ENCODE results near the gene KRTAP10-7. TPM values are rescaled to one million over a fixed set of nuclear protein-coding genes. Genes with fewer than 3 reads are reported as not detected.

The KRTAP10-7 gene
- total RNA-seq, 1 donor from 2014 or later = not detected

DNA sequence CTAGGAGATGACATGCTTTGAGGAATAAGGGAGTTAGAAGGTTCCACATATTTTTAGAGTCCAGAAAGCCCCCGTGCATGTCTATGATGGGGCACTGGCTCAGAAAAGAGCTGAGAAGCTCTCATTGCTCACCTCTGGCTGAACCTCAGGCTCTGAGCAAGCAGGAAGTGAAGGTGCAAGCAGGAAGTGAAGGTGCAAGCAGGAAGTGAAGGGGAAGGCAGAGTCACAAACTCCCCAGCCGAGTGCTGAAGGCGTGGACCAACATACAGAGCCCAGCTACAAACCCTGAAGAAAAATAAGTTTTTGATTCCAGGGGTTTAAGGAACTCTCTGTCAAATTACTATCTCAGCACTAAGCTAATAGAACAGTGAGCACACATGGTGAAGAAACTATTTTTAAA lies 18.5 kb downstream of the KRTAP10-7 start:
- H3K36me3 Mint-ChIP-seq (ENCODE audit: low read depth) = peaks cover 9% of the 10 kb centered on the region
- H3K27me3 Mint-ChIP-seq (ENCODE audit: low read depth) = peaks cover 8% of the 10 kb centered on the region
- peaks cover 20% of the 10 kb centered on the region for H3K9me3 Mint-ChIP-seq
- H3K27ac Mint-ChIP-seq (ENCODE audit: unreplicated experiment) = no peak overlapping the region
- no peak overlapping the region for H3K4me3 Mint-ChIP-seq
- DNase-seq (ENCODE audit: low read depth, low spot score) = no peak
- TF ChIP-seq, protein P1, sequence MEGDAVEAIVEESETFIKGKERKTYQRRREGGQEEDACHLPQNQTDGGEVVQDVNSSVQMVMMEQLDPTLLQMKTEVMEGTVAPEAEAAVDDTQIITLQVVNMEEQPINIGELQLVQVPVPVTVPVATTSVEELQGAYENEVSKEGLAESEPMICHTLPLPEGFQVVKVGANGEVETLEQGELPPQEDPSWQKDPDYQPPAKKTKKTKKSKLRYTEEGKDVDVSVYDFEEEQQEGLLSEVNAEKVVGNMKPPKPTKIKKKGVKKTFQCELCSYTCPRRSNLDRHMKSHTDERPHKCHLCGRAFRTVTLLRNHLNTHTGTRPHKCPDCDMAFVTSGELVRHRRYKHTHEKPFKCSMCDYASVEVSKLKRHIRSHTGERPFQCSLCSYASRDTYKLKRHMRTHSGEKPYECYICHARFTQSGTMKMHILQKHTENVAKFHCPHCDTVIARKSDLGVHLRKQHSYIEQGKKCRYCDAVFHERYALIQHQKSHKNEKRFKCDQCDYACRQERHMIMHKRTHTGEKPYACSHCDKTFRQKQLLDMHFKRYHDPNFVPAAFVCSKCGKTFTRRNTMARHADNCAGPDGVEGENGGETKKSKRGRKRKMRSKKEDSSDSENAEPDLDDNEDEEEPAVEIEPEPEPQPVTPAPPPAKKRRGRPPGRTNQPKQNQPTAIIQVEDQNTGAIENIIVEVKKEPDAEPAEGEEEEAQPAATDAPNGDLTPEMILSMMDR (conservative IDR thresholded peaks at IDR 0.05) = no peak
- H3K4me1 Mint-ChIP-seq = no peaks in the 10 kb centered on the region

DNA sequence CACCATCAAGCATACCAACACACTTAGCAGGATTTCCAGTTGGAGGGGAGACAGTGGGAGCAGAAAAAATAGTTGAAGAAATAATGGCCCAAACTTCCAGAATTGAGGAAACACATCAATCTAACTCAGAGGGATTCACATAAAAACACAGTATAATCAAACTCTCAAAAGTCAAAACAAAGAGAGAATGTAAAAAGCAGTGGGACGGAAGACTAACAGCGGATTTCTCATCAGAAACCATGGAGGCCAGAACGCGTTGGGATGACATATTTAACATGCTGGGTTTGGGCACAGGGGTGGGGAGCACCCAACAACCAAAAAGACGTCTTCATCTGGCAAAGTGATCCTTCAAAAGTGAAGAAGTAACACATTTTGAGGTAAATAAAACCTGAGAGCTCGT lies 19.5 kb downstream of the KRTAP10-7 start:
- H3K27ac Mint-ChIP-seq (ENCODE audit: unreplicated experiment) = no peak overlapping the region
- TF ChIP-seq, protein P1 (conservative IDR thresholded peaks at IDR 0.05) = no peak
- H3K36me3 Mint-ChIP-seq (ENCODE audit: low read depth) = peaks cover 12% of the 10 kb centered on the region
- H3K27me3 Mint-ChIP-seq (ENCODE audit: low read depth) = peaks cover 8% of the 10 kb centered on the region
- no peaks in the 10 kb centered on the region for H3K4me1 Mint-ChIP-seq
- no peak overlapping the region for H3K4me3 Mint-ChIP-seq
- no peak for DNase-seq (ENCODE audit: low read depth, low spot score)
- peaks cover 30% of the 10 kb centered on the region for H3K9me3 Mint-ChIP-seq

DNA sequence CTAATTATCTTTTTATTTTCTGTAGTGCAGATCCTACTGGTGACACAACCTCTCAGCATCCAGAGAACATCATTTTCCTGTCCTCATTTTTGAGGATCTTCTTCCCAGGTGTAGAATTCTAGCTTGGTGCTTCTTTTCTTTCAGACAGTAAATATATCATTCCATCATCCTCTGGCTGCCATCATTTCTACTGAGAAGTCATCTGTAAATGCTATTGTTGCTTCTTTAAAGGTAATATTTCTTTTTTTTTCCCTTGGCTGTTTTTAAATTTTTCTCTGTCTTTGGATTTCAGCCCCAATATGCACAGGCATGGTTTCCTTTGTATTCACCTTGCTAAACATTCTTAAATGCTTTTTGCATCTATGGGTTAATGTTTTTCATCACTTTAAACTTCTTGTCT lies 23.2 kb downstream of the KRTAP10-7 start:
- no peak for DNase-seq (ENCODE audit: low read depth, low spot score)
- H3K36me3 Mint-ChIP-seq (ENCODE audit: low read depth) = peaks cover 12% of the 10 kb centered on the region
- H3K4me3 Mint-ChIP-seq = no peak overlapping the region
- TF ChIP-seq, protein P1 (conservative IDR thresholded peaks at IDR 0.05) = no peak
- H3K27me3 Mint-ChIP-seq (ENCODE audit: low read depth) = peaks cover 8% of the 10 kb centered on the region
- H3K9me3 Mint-ChIP-seq = peaks cover 32% of the 10 kb centered on the region
- no peaks in the 10 kb centered on the region for H3K4me1 Mint-ChIP-seq
- H3K27ac Mint-ChIP-seq (ENCODE audit: unreplicated experiment) = no peak overlapping the region

DNA sequence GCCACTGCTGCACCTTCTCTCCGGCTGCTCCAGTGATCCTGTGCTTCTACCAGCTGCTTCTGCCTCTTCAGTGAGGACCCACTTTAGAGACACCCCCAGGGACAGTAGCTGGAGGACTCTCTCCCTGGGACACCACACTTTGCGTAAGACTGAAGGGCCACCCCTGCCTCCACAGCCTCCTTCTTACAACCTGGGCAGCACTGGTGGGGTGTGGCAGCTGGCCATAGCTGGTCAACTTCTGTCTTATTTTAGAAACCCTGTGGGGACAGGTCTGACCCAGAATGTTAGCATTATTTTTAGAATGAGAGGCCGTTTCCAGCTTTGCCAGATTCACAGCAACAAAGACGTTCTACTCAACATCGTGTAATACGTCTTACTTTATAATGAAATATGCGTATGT lies 25.4 kb downstream of the KRTAP10-7 start:
- TF ChIP-seq, protein P1 (conservative IDR thresholded peaks at IDR 0.05) = no peak
- H3K4me1 Mint-ChIP-seq = no peaks in the 10 kb centered on the region
- peaks cover 32% of the 10 kb centered on the region for H3K9me3 Mint-ChIP-seq
- H3K27me3 Mint-ChIP-seq (ENCODE audit: low read depth) = peaks cover 5% of the 10 kb centered on the region
- no peak overlapping the region for H3K27ac Mint-ChIP-seq (ENCODE audit: unreplicated experiment)
- no peak for DNase-seq (ENCODE audit: low read depth, low spot score)
- peaks cover 5% of the 10 kb centered on the region for H3K36me3 Mint-ChIP-seq (ENCODE audit: low read depth)
- no peak overlapping the region for H3K4me3 Mint-ChIP-seq

DNA sequence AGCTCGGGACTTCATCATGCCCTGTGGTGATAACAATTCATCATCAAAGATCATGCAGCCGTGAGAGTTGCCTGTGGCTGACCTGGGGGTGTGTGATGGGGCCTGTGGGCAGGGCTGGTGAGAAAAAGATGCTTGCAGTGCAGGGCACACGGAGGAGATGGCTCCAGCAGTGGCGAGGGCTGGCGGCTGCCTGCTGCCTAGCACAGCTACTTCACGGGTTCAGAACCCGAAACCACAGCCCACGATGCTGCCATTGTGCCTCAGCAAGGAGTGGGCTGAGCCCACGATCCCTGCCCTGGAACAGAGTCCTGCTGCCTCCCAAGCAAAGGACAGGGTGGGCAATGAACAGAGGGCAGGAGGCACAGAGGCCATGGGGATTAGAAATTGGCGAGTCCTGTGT lies 25.9 kb downstream of the KRTAP10-7 start:
- Mint-ChIP-seq H3K36me3 (ENCODE audit: low read depth) (peaks cover 8% of the 10 kb centered on the region), H3K4me3 (no peak overlapping the region)
- no peak for DNase-seq (ENCODE audit: low read depth, low spot score)

More for the DNA sequence above, 25.9 kb downstream of the KRTAP10-7 start:
- Mint-ChIP-seq H3K27ac (ENCODE audit: unreplicated experiment) (no peak overlapping the region), H3K27me3 (ENCODE audit: low read depth) (peaks cover 4% of the 10 kb centered on the region), H3K4me1 (no peaks in the 10 kb centered on the region), H3K9me3 (peaks cover 36% of the 10 kb centered on the region)
- TF ChIP-seq, protein P1 (conservative IDR thresholded peaks at IDR 0.05) = no peak
